ENCODE measurements around the gene TADA2B. TPM values are rescaled to one million over a fixed set of nuclear protein-coding genes. Genes with fewer than 3 reads are reported as not detected.

The TADA2B gene
- total RNA-seq, 1 experiment from 2014 or later = 14.5 TPM

Other genes starting within 250 kb of the TADA2B start
- 46.1 and 51.9 TPM in 2 replicates for gene TBC1D14, start 133.5 kb upstream of the TADA2B start, total RNA-seq (2014; rRNA removed)
- gene GRPEL1, start 24.7 kb downstream of the TADA2B start, total RNA-seq (2014; rRNA removed) = 40.2 and 56.1 TPM in 2 replicates
- 0.52 and 0.90 TPM in 2 replicates for gene SORCS2, start 149.2 kb downstream of the TADA2B start, total RNA-seq (2014; rRNA removed)

Measured in LHCN-M2 (cell line).